Endothelial cell of umbilical vein (primary cell): ENCODE measurements around the gene ANKRD16. TPM values are rescaled to one million over a fixed set of nuclear protein-coding genes. Genes with fewer than 3 reads are reported as not detected.

Experiments
- Bru-seq: library from RNA; stranded (reverse); fragments of 400-500 nt; gene quantifications from one replicate; lab custom pipeline; 2021; lab: Mats Ljungman, UMichigan
- BruChase-seq, 2 experiments: library from RNA; stranded (reverse); fragments of 400-500 nt; gene quantifications; one replicate each; lab custom pipeline; 2021; lab: Mats Ljungman, UMichigan
- BruUV-seq: library from RNA; stranded (reverse); fragments of 400-500 nt; replicated peaks from 2 replicates; lab custom pipeline; 2021; lab: Mats Ljungman, UMichigan
- CTCF ChIA-PET: fragments of 300-600, 350-600 bp; sonication (Branson Sonifier 250); formaldehyde crosslinking; loops from one replicate; lab custom pipeline; 2021; ENCODE audit warnings: antibody characterized with exemption, inconsistent platforms; lab: Charles Lee
- POLR2A ChIA-PET: fragments of 300-600, 350-600 bp; sonication (Branson Sonifier 250); formaldehyde crosslinking; loops from one replicate; lab custom pipeline; 2021; ENCODE audit warnings: antibody characterized with exemption, inconsistent platforms; lab: Charles Lee
- DNase-seq: peaks from one replicate; pipeline ENCODE4 v3.0.0-alpha.2; 2011; ENCODE audit warnings: low read depth, low spot score
- FAIRE-seq: peaks from 2 replicates; lab custom pipeline; 2011; peaks lifted over from hg19 to GRCh38; lab: Jason Lieb, UNC
- H2AFZ ChIP-seq: 2 replicates; pipeline ENCODE4 v1.6.0; 2012; ENCODE audit warnings: low read depth, low read length, control low read depth, inconsistent platforms
- H3K27ac ChIP-seq: 2 replicates; pipeline ENCODE4 v1.5.1; 2011; ENCODE audit warnings: low read depth, mild to moderate bottlenecking, control low read depth, low read length, moderate library complexity; ENCODE audit not compliant: insufficient read depth
- H3K27me3 ChIP-seq, 2 experiments: 2 replicates each; pipeline versions ENCODE4 v1.6.0 to v1.6.1; 2011; ENCODE audit warnings: low read length in 2 of 2, mixed read lengths in 1 of 2; ENCODE audit not compliant: control insufficient read depth in 2 of 2, insufficient read depth in 2 of 2
- H3K36me3 ChIP-seq, 2 experiments: 2 replicates in 1 of 2; 3 replicates in 1 of 2; pipeline ENCODE4 v1.5.1; 2011; ENCODE audit warnings: low read length in 2 of 2, mild to moderate bottlenecking in 1 of 2, moderate library complexity in 1 of 2; ENCODE audit not compliant: control insufficient read depth in 2 of 2, insufficient read depth in 2 of 2; ENCODE audit errors: extremely low read depth in 1 of 2
- H3K4me1 ChIP-seq: 3 replicates; pipeline ENCODE4 v1.5.1; 2011; ENCODE audit warnings: mild to moderate bottlenecking, low read length; ENCODE audit not compliant: control insufficient read depth, insufficient read depth; ENCODE audit errors: extremely low read depth
- H3K4me2 ChIP-seq: 2 replicates; pipeline ENCODE4 v1.6.1; 2011; ENCODE audit warnings: low read length, control low read depth, mixed read lengths; ENCODE audit not compliant: insufficient read depth
- H3K4me3 ChIP-seq, 3 experiments: fragments of 200-600 bp in 1 of 3; sonication (generic), shearing (Covaris generic) in 1 of 3; replicated peaks in 1 of 3; 2 replicates each; pipeline ENCODE4 v1.5.1; 2011 to 2016; ENCODE audit warnings: control low read depth in 3 of 3, low read length in 3 of 3, mild to moderate bottlenecking in 2 of 3, inconsistent platforms in 1 of 3, low read depth in 1 of 3, moderate library complexity in 1 of 3; ENCODE audit not compliant: insufficient read depth in 1 of 3
- H3K79me2 ChIP-seq: 2 replicates; pipeline ENCODE4 v1.6.0; 2012; ENCODE audit warnings: low read length, inconsistent platforms; ENCODE audit not compliant: control insufficient read depth, insufficient read depth
- H3K9ac ChIP-seq: replicated peaks from 2 replicates; pipeline ENCODE3; 2011; ENCODE audit warnings: low read length, control low read depth; ENCODE audit not compliant: insufficient read depth; ENCODE audit errors: extremely low read depth
- H3K9me1 ChIP-seq: replicated peaks from 3 replicates; pipeline ENCODE4 v1.6.0; 2011; ENCODE audit warnings: mild to moderate bottlenecking, low read length; ENCODE audit not compliant: control insufficient read depth, insufficient read depth; ENCODE audit errors: extremely low read depth
- H3K9me3 ChIP-seq: replicated peaks from 2 replicates; pipeline ENCODE4 v1.5.1; 2012; ENCODE audit warnings: low read length, inconsistent platforms; ENCODE audit not compliant: control insufficient read depth, insufficient read depth
- H4K20me1 ChIP-seq: replicated peaks from 2 replicates; pipeline ENCODE3; 2011; ENCODE audit warnings: mild to moderate bottlenecking, low read length; ENCODE audit not compliant: control insufficient read depth, insufficient read depth; ENCODE audit errors: extremely low read depth
- EZH2 ChIP-seq: IDR thresholded peaks from 2 replicates; pipeline ENCODE4 v1.6.1; 2012; ENCODE audit warnings: borderline replicate concordance, low read depth, mild to moderate bottlenecking, moderate library complexity, low read length, inconsistent platforms; ENCODE audit not compliant: severe bottlenecking
- JUN ChIP-seq: IDR thresholded peaks from 2 replicates; pipeline ENCODE4 v1.6.1; 2011; ENCODE audit warnings: borderline replicate concordance, low read depth; ENCODE audit not compliant: insufficient read length, insufficient read depth
- POLR2A ChIP-seq: IDR thresholded peaks from 2 replicates; pipeline ENCODE4 v1.6.1; 2012; ENCODE audit warnings: low read depth, mild to moderate bottlenecking, control low read depth, low read length
- POLR2AphosphoS5 ChIP-seq: IDR thresholded peaks from 2 replicates; pipeline ENCODE4 v1.6.1; 2012; ENCODE audit warnings: low read depth, mild to moderate bottlenecking, control low read depth, low read length, moderate library complexity; ENCODE audit not compliant: insufficient read depth
- dilution Hi-C: fragments of 300-500 bp; cut with MboI; formaldehyde crosslinking; loops from one replicate; pipeline ENCODE4 v1.15.0; 2019; ENCODE audit warnings: low sequenced_read_pairs; ENCODE audit not compliant: extremely low pct_ligation_motif_present
- intact Hi-C: fragments of 100-400 bp; cut with micrococcal nuclease; formaldehyde crosslinking; loops from one replicate; pipeline ENCODE4 v1.10.0; 2022
- long read RNA-seq: library from polyadenylated mRNA; stranded (forward); transcript quantifications from one replicate; pipeline ENCODE4 v2.0.0, GENCODE V29; 2021
- polyA minus RNA-seq, 3 experiments: library from RNA; depleted of rRNA, polyadenylated mRNA; stranded (reverse); fragments of >200 nt; gene quantifications; 1 replicate in 1 of 3; 2 replicates in 2 of 3; pipeline ENCODE4 v1.2.3, GENCODE V29; 2011
- polyA plus RNA-seq, 4 experiments: library from polyadenylated mRNA; depleted of rRNA in 3 of 4; stranded (reverse) in 3 of 4; unstranded in 1 of 4; fragments of >200 nt; gene quantifications; 2 replicates each; pipeline versions ENCODE4 v1.2.1 to v1.2.3, GENCODE V29; 2011 to 2012; ENCODE audit warnings: missing spikeins in 1 of 4
- total RNA-seq: library from RNA; stranded (reverse); gene quantifications from 2 replicates; pipeline ENCODE4 v1.2.3, GENCODE V29; 2021
- TF ChIP-seq, protein P1 (sequence below): IDR thresholded peaks from 2 replicates; pipeline ENCODE4 v1.6.1; 2011; ENCODE audit not compliant: insufficient read depth, insufficient read length
- TF ChIP-seq, protein P2 (sequence below), 2 donors: IDR thresholded peaks; 1 replicate in 1 of 2; 2 replicates in 1 of 2; pipeline ENCODE4 v1.5.1; 2011; ENCODE audit warnings: low read length in 2 of 2, mild to moderate bottlenecking in 2 of 2, moderate library complexity in 2 of 2, control low read depth in 1 of 2, inconsistent platforms in 1 of 2, low read depth in 1 of 2; ENCODE audit not compliant: insufficient read depth in 1 of 2; ENCODE audit errors: extremely low read depth in 1 of 2

Gene ANKRD16
- total RNA-seq, result 4.4 and 6.9 TPM in 2 replicates
- polyA plus RNA-seq, result 8.0 and 9.4 TPM in 2 replicates
- polyA plus RNA-seq (2011; cell fraction: cytosol; rRNA removed), result 6.6 and 7.4 TPM in 2 replicates
- polyA plus RNA-seq (2011; cell fraction: nucleus; rRNA removed), result 8.2 and 10.5 TPM in 2 replicates
- 4.1 and 4.6 TPM in 2 replicates for polyA plus RNA-seq (2012)
- polyA minus RNA-seq, result 14.9 and 29.1 TPM in 2 replicates
- 5.6 TPM for polyA minus RNA-seq (2011; cell fraction: cytosol; rRNA and poly(A)+ RNA removed)
- 7.4 and 8.0 TPM in 2 replicates for polyA minus RNA-seq (2011; cell fraction: nucleus; rRNA and poly(A)+ RNA removed)
- percentile 47 among the genes with signal in this experiment for Bru-seq, nascent RNA
- percentile 50 among the genes with signal in this experiment for BruChase-seq, experiment 1, labeled RNA remaining after a 6-hour chase
- BruChase-seq, experiment 2, labeled RNA remaining after a 2-hour chase, result percentile 55 among the genes with signal in this experiment
- long read RNA-seq, transcript ANKRD16-202 (7 exons, 1,646 nt), result major isoform, 13 of 22 reads
- long read RNA-seq, partial matches to known transcripts, result 0 of 22 reads
- long read RNA-seq, other reads (novel, unspliced or antisense), result 4 of 22 reads

DNA sequence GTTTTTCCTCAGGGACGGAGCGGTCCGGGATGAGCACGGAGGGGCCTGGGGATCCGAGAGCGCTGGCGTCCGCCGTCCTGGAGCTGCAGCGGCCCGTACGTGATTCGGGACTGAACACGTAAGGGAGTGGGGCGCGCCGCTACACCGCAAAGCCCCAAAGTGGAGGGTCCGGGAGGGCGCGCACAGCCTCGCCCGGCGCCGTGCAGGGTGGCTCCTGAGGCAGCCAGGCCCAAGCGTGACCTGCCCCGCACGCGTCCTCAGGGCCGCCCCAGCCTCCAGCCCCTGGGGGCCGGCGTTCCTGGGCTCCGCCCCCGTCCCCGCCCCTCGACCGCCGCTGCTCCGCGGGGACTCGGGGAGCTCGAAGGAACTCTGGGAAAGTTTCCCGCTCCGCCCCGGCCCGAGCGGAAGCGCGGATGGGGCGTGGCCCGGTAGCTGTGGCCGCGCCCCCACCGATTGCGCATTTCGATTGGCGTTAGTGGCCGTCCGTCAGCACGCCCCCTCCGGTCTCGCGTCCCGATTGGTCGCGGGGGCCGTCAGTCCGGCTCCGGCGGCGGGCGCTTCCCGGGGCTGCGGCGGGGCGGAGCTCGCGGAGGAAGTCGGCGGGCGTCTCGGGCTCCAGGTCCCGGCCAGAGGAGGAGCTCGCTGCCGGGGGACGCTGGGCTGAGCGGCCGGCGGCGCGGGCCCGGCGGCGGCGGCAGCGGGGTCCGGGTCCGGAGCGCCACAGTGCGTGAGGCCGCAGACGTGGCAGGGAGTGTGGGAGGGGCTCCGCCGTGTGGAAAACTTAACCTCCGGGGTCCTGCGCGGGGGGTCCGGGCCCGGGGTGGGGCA, at the start of gene ANKRD16, which contains the start of gene FBH1:
TSS of gene ANKRD16 (minus strand) at position 270 of the 828 bp plus-strand sequence. CDS start 539 bp downstream, outside the sequence.
TSS of gene FBH1 (plus strand) at position 620 of the 828 bp plus-strand sequence. CDS start at position 723, 103 bp downstream.
- Histone ChIP-seq H4K20me1 (no peaks in the 10 kb centered on the region), H3K27me3 (no peaks in the 10 kb centered on the region), H3K36me3 (peaks cover 3 to 5% of the 10 kb centered on the region in 2 experiments), H3K79me2 (peaks cover 43% of the 10 kb centered on the region), H3K4me1 (peaks cover 36% of the 10 kb centered on the region), H3K9me1 (no peaks in the 10 kb centered on the region), H3K4me3 (peak within 1 kb of the TSS; percentile 16 to 95 (median 62)), H3K9me3 (no peaks in the 10 kb centered on the region), H3K4me2 (peak within 1 kb of the TSS; percentile 65), H3K9ac (peak within 1 kb of the TSS; percentile 71), H3K27ac (peak within 1 kb of the TSS; percentile 44), H2AFZ (peak within 1 kb of the TSS; percentile 78)
- DNase-seq (peak; percentile 99), FAIRE-seq (peak; percentile 98)
- intact Hi-C loops (loop anchor here (1.0 to 5.0 kb wide), 4 partner anchors 77 to 205 kb away; partner anchors contain the start of genes GDI2, IL15RA and RBM17), dilution Hi-C loops (no loop called here)
- ChIA-PET CTCF (interaction anchor here (0.7 to 3.5 kb wide), 10 partner anchors 11 to 512 kb away, joined by 3 to 18 read pairs (median 4); partner anchors contain the start of genes GDI2 and PFKFB3), POLR2A (interaction anchor here (0.7 to 2.2 kb wide), 7 partner anchors 11 to 448 kb away, joined by 3 to 9 read pairs (median 5); partner anchors contain the start of gene GDI2)
- TF ChIP-seq, protein P1, sequence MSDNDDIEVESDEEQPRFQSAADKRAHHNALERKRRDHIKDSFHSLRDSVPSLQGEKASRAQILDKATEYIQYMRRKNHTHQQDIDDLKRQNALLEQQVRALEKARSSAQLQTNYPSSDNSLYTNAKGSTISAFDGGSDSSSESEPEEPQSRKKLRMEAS, result no peak
- TF ChIP-seq POLR2AphosphoS5, result peak; percentile 61
- no peak for TF ChIP-seq JUN
- no peak for TF ChIP-seq EZH2
- peak; percentile 82 for TF ChIP-seq POLR2A
- TF ChIP-seq, protein P2, sequence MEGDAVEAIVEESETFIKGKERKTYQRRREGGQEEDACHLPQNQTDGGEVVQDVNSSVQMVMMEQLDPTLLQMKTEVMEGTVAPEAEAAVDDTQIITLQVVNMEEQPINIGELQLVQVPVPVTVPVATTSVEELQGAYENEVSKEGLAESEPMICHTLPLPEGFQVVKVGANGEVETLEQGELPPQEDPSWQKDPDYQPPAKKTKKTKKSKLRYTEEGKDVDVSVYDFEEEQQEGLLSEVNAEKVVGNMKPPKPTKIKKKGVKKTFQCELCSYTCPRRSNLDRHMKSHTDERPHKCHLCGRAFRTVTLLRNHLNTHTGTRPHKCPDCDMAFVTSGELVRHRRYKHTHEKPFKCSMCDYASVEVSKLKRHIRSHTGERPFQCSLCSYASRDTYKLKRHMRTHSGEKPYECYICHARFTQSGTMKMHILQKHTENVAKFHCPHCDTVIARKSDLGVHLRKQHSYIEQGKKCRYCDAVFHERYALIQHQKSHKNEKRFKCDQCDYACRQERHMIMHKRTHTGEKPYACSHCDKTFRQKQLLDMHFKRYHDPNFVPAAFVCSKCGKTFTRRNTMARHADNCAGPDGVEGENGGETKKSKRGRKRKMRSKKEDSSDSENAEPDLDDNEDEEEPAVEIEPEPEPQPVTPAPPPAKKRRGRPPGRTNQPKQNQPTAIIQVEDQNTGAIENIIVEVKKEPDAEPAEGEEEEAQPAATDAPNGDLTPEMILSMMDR (IDR thresholded peaks at IDR 0.05; ENCODE audit: extremely low read depth in 1 of 2, insufficient read depth in 1 of 2, low read depth in 1 of 2, low read length in 2 of 2), result no peak
- BruUV-seq, result no TSS peak
